Suppressor macrophage treated with lipopolysaccharide for 1 hour (primary cell): ENCODE data around the gene RPS27.
"Not testable (repeated sequence)": the region's sequence is repeated elsewhere in the genome, so short reads cannot be mapped to it uniquely, and the experiment has no call there.

Experiments
- DNase-seq, 3 donors: peaks; one replicate each; pipeline ENCODE4 v3.0.0-alpha.2; 2020 to 2022

Gene RPS27

GRCh38 chr1:153962088-153963029 lies 28.2 kb upstream of the RPS27 start:
- DNase-seq, result peak; percentile 80 to 86 (median 84)

GRCh38 chr1:153963030-153963849 lies 27.3 kb upstream of the RPS27 start, which contains the start of gene SLC39A1:
Gene SLC39A1, minus strand, starts transcription at chr1:153963537. Its CDS starts 822 bp downstream, at chr1:153962715.
- peak; percentile 98 for DNase-seq

- peak in 1 of 3 donors; percentile 26 for DNase-seq
Observed at GRCh38 chr1:153963850-153964331, 26.7 kb upstream of the RPS27 start.

GRCh38 chr1:153967107-153967999 lies 23.2 kb upstream of the RPS27 start, which contains the start of gene CREB3L4:
Gene CREB3L4, plus strand, starts transcription at chr1:153967902. Its CDS starts 624 bp downstream, at chr1:153968526.
- DNase-seq, result peak; percentile 95 to 96 (median 96)

GRCh38 chr1:153968000-153968363 lies 22.6 kb upstream of the RPS27 start:
- DNase-seq, result no peak

- no peak for DNase-seq
Observed at GRCh38 chr1:153968408-153968807, 22.2 kb upstream of the RPS27 start.

- no peak for DNase-seq
Observed at GRCh38 chr1:153968972-153969371, 21.6 kb upstream of the RPS27 start.

GRCh38 chr1:153970346-153970745 lies 20.2 kb upstream of the RPS27 start:
- no peak for DNase-seq

- no peak for DNase-seq
Observed at GRCh38 chr1:153973071-153973470, 17.5 kb upstream of the RPS27 start.

GRCh38 chr1:153973525-153973924 lies 17.0 kb upstream of the RPS27 start:
- no peak for DNase-seq

- DNase-seq, result no peak
Observed at GRCh38 chr1:153976819-153977249, 13.7 kb upstream of the RPS27 start.

- DNase-seq, result peak; percentile 90 to 93 (median 92)
Observed at GRCh38 chr1:153977250-153978240, 13.0 kb upstream of the RPS27 start, which contains the start of gene JTB. Gene JTB, minus strand, starts transcription at chr1:153977674. Its CDS starts 422 bp downstream, at chr1:153977252.

- DNase-seq, result no peak
Observed at GRCh38 chr1:153978274-153978909, 12.2 kb upstream of the RPS27 start.

- not testable (repeated sequence) for DNase-seq
Observed at GRCh38 chr1:153979091-153979490, 11.5 kb upstream of the RPS27 start.

GRCh38 chr1:153981735-153982134 lies 8.8 kb upstream of the RPS27 start:
- DNase-seq, result not testable (repeated sequence)

GRCh38 chr1:153984123-153984894 lies 6.3 kb upstream of the RPS27 start:
- peak; percentile 37 to 56 (median 40) for DNase-seq

GRCh38 chr1:153985341-153985912 lies 5.1 kb upstream of the RPS27 start:
- DNase-seq, result peak; percentile 94 to 96 (median 94)

- peak; percentile 86 to 93 (median 88) for DNase-seq
Observed at GRCh38 chr1:153985941-153986761, 4.4 kb upstream of the RPS27 start, which contains the start of gene RAB13. Gene RAB13, minus strand, starts transcription at chr1:153986339. Its CDS starts 103 bp downstream, at chr1:153986236.
